ENCODE results near the gene SUSD4.

- TF ChIP-seq, protein P1, sequence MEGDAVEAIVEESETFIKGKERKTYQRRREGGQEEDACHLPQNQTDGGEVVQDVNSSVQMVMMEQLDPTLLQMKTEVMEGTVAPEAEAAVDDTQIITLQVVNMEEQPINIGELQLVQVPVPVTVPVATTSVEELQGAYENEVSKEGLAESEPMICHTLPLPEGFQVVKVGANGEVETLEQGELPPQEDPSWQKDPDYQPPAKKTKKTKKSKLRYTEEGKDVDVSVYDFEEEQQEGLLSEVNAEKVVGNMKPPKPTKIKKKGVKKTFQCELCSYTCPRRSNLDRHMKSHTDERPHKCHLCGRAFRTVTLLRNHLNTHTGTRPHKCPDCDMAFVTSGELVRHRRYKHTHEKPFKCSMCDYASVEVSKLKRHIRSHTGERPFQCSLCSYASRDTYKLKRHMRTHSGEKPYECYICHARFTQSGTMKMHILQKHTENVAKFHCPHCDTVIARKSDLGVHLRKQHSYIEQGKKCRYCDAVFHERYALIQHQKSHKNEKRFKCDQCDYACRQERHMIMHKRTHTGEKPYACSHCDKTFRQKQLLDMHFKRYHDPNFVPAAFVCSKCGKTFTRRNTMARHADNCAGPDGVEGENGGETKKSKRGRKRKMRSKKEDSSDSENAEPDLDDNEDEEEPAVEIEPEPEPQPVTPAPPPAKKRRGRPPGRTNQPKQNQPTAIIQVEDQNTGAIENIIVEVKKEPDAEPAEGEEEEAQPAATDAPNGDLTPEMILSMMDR (IDR thresholded peaks at IDR 0.05): no peak
- no peak for TF ChIP-seq POLR2A (IDR thresholded peaks at IDR 0.05)
These were observed 184.7 kb downstream of the SUSD4 start for GRCh38 chr1:223179280-223179679.

All from prostate gland (tissue), 2 donors.